GM15510 (cell line): ENCODE measurements around the gene GULP1.

Experiments
- POLR2A ChIP-seq: IDR thresholded peaks from 3 replicates; pipeline ENCODE4 v1.6.1; 2011; ENCODE audit warnings: borderline replicate concordance; ENCODE audit not compliant: insufficient read length; ENCODE audit errors: extremely low read depth

The GULP1 gene

DNA sequence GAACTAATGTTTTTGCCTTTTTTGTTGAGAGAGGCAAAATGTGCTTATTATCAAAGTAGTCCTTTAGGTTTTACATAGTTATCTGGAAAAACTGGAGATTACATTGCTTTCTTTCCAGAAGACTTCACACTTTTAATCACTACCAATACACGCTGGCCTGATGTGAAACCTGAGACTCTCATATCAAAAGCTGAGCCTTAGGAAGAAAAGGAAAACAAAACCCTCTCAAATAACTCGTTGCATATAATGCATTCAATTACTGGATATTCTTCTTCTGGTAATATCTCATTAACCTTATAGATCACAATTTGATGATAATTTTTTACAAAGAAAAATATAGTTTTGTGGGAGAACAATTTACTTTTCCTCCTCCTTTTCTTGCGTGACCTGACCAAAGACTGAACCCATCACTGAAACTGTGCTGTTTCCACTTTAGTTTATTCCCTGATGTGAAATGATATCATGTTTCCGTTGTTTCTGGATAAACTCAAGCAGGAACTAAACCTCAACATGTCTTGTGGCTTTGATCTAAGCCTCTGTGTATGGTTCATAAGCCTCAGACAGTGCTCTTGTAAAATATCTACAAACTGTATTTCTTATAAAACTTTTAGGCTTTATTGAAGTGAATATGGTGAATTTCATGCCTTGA is 332.4 kb downstream of the GULP1 start:
- TF ChIP-seq POLR2A: no peak

DNA sequence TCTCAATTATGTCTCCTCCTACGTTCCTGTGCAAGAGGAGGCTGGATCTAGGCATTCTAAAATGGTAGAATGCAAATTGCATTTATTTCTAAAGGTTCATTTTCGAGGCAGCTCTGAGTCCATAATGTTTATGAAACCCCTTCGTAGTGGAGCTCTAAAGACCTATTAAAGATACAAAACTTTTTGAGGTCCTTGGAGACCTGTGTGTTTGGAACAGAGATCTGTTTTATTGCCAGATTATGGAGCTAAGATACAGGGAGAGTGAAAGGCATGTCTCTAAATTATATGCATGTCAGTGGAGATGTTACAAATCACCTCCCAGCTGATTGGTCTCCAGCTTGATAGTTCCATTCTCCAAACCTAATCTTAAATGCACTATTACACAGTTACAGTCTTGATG is 335.8 kb downstream of the GULP1 start:
- no peak for TF ChIP-seq POLR2A

DNA sequence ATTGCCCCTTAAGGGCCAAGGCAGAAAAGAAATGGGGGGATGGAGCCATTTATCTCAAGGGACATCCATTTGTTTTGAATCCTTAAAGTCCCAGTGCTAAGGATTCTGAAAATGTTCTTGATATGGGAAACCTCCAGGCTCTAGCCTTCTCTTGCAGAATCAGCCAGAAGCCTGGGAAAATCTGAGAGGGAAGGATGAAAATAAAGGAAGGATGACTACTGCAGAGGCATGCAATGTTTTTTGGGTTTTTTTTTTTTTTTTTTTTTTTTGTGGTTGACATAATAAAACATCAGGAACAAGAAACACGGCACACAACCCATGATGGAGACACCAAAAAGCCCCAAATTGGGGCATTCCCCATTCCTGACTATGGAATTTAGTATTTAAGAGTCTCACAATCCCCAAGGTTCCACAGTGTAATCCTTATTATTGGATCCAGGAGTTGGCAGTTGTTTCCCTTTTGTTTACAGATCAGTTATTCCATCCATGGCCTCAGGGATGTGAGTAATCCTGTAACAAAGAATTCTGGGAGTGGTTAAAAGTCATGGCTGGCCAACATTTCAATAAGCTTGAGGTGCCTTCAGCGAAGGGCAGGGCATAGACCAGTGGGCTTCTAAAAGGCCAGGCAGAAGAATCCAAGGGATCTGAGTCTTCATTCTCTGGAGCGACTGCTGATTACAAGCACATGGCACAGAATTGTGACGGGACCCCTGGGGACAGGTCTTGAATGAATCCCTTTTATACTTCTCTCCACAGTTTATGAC is 337.5 kb downstream of the GULP1 start:
- no peak for TF ChIP-seq POLR2A

GRCh38 chr2:188629753-188630527 is 338.3 kb downstream of the GULP1 start:
- TF ChIP-seq POLR2A: no peak

GRCh38 chr2:188631037-188631809 is 339.5 kb downstream of the GULP1 start:
- no peak for TF ChIP-seq POLR2A

DNA sequence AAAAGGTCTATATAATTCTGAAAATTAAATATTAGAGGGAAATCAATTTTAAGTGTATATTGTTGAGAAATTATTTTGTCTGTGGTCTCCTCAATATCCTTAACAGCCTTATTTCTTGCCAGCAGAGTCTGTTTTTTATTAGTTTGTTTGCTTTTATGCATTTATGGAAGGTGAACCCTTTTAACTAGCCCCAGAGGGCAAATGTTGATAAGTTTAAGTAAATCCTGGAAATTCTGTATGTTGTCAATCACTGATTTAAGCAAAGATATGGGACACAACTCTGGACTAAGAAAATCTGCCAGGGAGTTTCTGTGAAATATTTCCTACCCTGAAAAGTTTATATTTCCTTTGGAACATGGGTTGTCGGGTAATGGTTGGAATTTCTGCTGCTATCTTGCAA is 343.0 kb downstream of the GULP1 start:
- no peak for TF ChIP-seq POLR2A
